ENCODE measurements around the gene OR11A1.

DNA sequence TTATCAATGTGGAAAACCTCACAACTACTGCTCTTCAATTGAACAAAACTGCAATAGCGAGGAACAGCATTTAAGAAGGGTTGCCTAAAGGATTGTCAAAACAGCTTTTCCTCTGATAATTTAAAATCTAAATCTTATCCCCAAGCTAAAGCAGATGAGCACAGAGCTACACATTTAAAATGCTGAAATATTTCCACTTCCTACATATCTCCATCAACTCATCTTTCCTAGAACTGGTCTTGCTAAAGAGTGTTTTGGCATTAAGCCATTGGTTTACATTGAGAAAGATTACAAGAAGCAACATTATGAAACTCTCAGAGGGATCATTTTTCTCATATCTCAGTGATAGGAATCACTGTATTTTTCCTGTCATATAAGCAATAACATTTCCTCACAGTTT, 14.2 kb downstream of the OR11A1 start:
- no peak for TF ChIP-seq CTCF (conservative IDR thresholded peaks at IDR 0.05; ENCODE audit: low read depth, low read length)
- no peak for TF ChIP-seq EZH2 (IDR thresholded peaks at IDR 0.05; ENCODE audit: low read length, unreplicated experiment)
- no peak for TF ChIP-seq EZH2phosphoT487 (IDR thresholded peaks at IDR 0.05; ENCODE audit: borderline replicate concordance, low read length)

Measured in PC-3 (cell line).